Peyer's patch (tissue), 4 donors: ENCODE results near the gene ACSF2. TPM values are rescaled to one million over a fixed set of nuclear protein-coding genes. Genes with fewer than 3 reads are reported as not detected.

ENCODE experiments used
- DNase-seq, 3 donors: peaks; one replicate each; pipeline ENCODE4 v3.0.0-alpha.2; 2017 to 2019
- H3K27ac ChIP-seq, 4 donors: fragments of 200-600 bp; sonication (generic); one replicate each; pipeline ENCODE4 v1.5.1; 2016 to 2019
- H3K27me3 ChIP-seq, 2 donors: fragments of 200-600 bp; sonication (generic); one replicate each; pipeline ENCODE4 v1.5.1; 2019
- H3K36me3 ChIP-seq, 3 donors: fragments of 200-600 bp; sonication (generic); one replicate each; pipeline ENCODE4 v1.5.1; 2016 to 2019
- H3K4me1 ChIP-seq, 4 donors: fragments of 200-600 bp; sonication (generic); one replicate each; pipeline ENCODE4 v1.5.1; 2016 to 2019
- H3K4me3 ChIP-seq, 4 donors: fragments of 200-600 bp; sonication (generic); 1 replicate in 3 of 4; 2 replicates in 1 of 4; pipeline ENCODE4 v1.5.1; 2016 to 2019; ENCODE audit warnings: mild to moderate bottlenecking in 1 of 4
- H3K9me3 ChIP-seq, 4 donors: fragments of 200-600 bp; sonication (generic); one replicate each; pipeline ENCODE4 v1.5.1; 2016 to 2019; ENCODE audit warnings: mild to moderate bottlenecking in 1 of 4
- CTCF ChIP-seq, 6 experiments: fragments of 450-650 bp in 4 of 6; fragments of 200-600 bp in 2 of 6; sonication (generic) in 1 of 6; IDR thresholded peaks; one replicate each; pipeline ENCODE4 v1.5.1; 2017 to 2019; ENCODE audit warnings: antibody characterized with exemption in 6 of 6, mild to moderate bottlenecking in 3 of 6, moderate library complexity in 1 of 6
- POLR2A ChIP-seq, 2 donors: fragments of 450-650 bp; IDR thresholded peaks; one replicate each; pipeline ENCODE4 v1.5.1; 2017; ENCODE audit warnings: antibody characterized with exemption in 2 of 2, mild to moderate bottlenecking in 2 of 2, moderate library complexity in 2 of 2
- total RNA-seq, 4 donors: library from RNA; depleted of rRNA; stranded (reverse); fragments of >200 nt; gene quantifications; one replicate each; pipeline ENCODE4 v1.1.0, GENCODE V29; 2016

The ACSF2 gene
- total RNA-seq, 4 donors from 2014 or later: 143 to 278 (median 189) TPM

- Histone ChIP-seq H3K4me3 (no peak overlapping the region), H3K27me3 (no peaks in the 10 kb centered on the region), H3K27ac (peak overlapping the region in 1 of 4 donors; percentile 21), H3K4me1 (peaks cover 0 to 16% (median 0%) of the 10 kb centered on the region in 4 donors), H3K36me3 (peaks cover 0 to 12% (median 0%) of the 10 kb centered on the region in 3 donors), H3K9me3 (no peaks in the 10 kb centered on the region)
- TF ChIP-seq POLR2A (IDR thresholded peaks at IDR 0.05) (no peak), CTCF (IDR thresholded peaks at IDR 0.05) (no peak)
- no peak for DNase-seq
Observed at GRCh38 chr17:50457621-50458020, 31.6 kb downstream of the ACSF2 start.

GRCh38 chr17:50458270-50458669, 32.3 kb downstream of the ACSF2 start:
- TF ChIP-seq POLR2A (IDR thresholded peaks at IDR 0.05): no peak
- TF ChIP-seq CTCF (IDR thresholded peaks at IDR 0.05): no peak

GRCh38 chr17:50458701-50459676, 33.0 kb downstream of the ACSF2 start:
- peak in 1 of 3 donors; percentile 78 for DNase-seq
- no peak overlapping the region for H3K4me3 ChIP-seq
- H3K36me3 ChIP-seq: peaks cover 0 to 19% (median 0%) of the 10 kb centered on the region in 3 donors
- TF ChIP-seq CTCF (IDR thresholded peaks at IDR 0.05): no peak
- no peaks in the 10 kb centered on the region for H3K9me3 ChIP-seq
- peak overlapping the region in 2 of 4 donors; percentile 17 to 51 for H3K27ac ChIP-seq
- H3K27me3 ChIP-seq: no peaks in the 10 kb centered on the region
- peaks cover 0 to 10% (median 0%) of the 10 kb centered on the region in 4 donors for H3K4me1 ChIP-seq

More at GRCh38 chr17:50458270-50458669, 32.3 kb downstream of the ACSF2 start:
- Histone ChIP-seq H3K36me3 (peaks cover 0 to 15% (median 0%) of the 10 kb centered on the region in 3 donors), H3K4me3 (no peak overlapping the region), H3K27me3 (no peaks in the 10 kb centered on the region), H3K4me1 (peaks cover 0 to 11% (median 0%) of the 10 kb centered on the region in 4 donors), H3K9me3 (no peaks in the 10 kb centered on the region), H3K27ac (peak overlapping the region in 2 of 4 donors; percentile 17 to 51)
- DNase-seq: no peak

- Histone ChIP-seq H3K9me3 (no peaks in the 10 kb centered on the region), H3K4me3 (no peak overlapping the region), H3K27me3 (no peaks in the 10 kb centered on the region), H3K27ac (peak overlapping the region in 1 of 4 donors; percentile 51), H3K4me1 (peaks cover 0 to 10% (median 0%) of the 10 kb centered on the region in 4 donors), H3K36me3 (peaks cover 0 to 24% (median 0%) of the 10 kb centered on the region in 3 donors)
- TF ChIP-seq CTCF (IDR thresholded peaks at IDR 0.05) (no peak), POLR2A (IDR thresholded peaks at IDR 0.05) (no peak)
- no peak for DNase-seq
Observed at GRCh38 chr17:50459756-50460155, 33.7 kb downstream of the ACSF2 start.

- peaks cover 0 to 24% (median 0%) of the 10 kb centered on the region in 3 donors for H3K36me3 ChIP-seq
- H3K27me3 ChIP-seq: no peaks in the 10 kb centered on the region
- no peak overlapping the region for H3K27ac ChIP-seq
- peaks cover 0 to 16% (median 0%) of the 10 kb centered on the region in 4 donors for H3K4me1 ChIP-seq
- no peak overlapping the region for H3K4me3 ChIP-seq
- no peaks in the 10 kb centered on the region for H3K9me3 ChIP-seq
- TF ChIP-seq CTCF (IDR thresholded peaks at IDR 0.05): no peak
- TF ChIP-seq POLR2A (IDR thresholded peaks at IDR 0.05): no peak
- no peak for DNase-seq
Observed at GRCh38 chr17:50460831-50461526, 35.0 kb downstream of the ACSF2 start.
